GM12878 (cell line): ENCODE data around the gene ARHGAP22.

Source experiments
- FOXM1 ChIP-seq: IDR thresholded peaks from 2 replicates; pipeline ENCODE4 v1.6.1; 2012; ENCODE audit warnings: low read depth, mild to moderate bottlenecking, inconsistent platforms, low read length, moderate library complexity
- KLF5 ChIP-seq: fragments of 450-650 bp; IDR thresholded peaks from 2 replicates; pipeline ENCODE4 v1.6.1; 2014; ENCODE audit warnings: mild to moderate bottlenecking; ENCODE audit not compliant: partially characterized antibody
- POLR2A ChIP-seq: IDR thresholded peaks from 2 replicates; pipeline ENCODE4 v1.6.1; 2011; ENCODE audit warnings: low read depth, mild to moderate bottlenecking, low read length
- POLR2AphosphoS5 ChIP-seq: IDR thresholded peaks from 2 replicates; pipeline ENCODE4 v1.6.1; 2011; ENCODE audit warnings: mild to moderate bottlenecking, low read length, inconsistent platforms
- TF ChIP-seq, protein P1 (sequence below), 3 experiments: IDR thresholded peaks in 2 of 3; conservative IDR thresholded peaks in 1 of 3; 2 replicates each; pipeline ENCODE4 v1.5.1; 2011; ENCODE audit warnings: low read depth in 3 of 3, low read length in 3 of 3, mild to moderate bottlenecking in 3 of 3, control low read depth in 2 of 3, moderate library complexity in 2 of 3, inconsistent platforms in 1 of 3, mixed read lengths in 1 of 3; ENCODE audit not compliant: control insufficient read depth in 2 of 3, insufficient read depth in 1 of 3; ENCODE audit errors: extremely low read depth in 1 of 3

GRCh38 chr10:48477616-48478015 is 127.3 kb downstream of the ARHGAP22 start:
- TF ChIP-seq KLF5 (no peak), POLR2AphosphoS5 (no peak), FOXM1 (no peak), POLR2A (no peak)
- TF ChIP-seq, protein P1, sequence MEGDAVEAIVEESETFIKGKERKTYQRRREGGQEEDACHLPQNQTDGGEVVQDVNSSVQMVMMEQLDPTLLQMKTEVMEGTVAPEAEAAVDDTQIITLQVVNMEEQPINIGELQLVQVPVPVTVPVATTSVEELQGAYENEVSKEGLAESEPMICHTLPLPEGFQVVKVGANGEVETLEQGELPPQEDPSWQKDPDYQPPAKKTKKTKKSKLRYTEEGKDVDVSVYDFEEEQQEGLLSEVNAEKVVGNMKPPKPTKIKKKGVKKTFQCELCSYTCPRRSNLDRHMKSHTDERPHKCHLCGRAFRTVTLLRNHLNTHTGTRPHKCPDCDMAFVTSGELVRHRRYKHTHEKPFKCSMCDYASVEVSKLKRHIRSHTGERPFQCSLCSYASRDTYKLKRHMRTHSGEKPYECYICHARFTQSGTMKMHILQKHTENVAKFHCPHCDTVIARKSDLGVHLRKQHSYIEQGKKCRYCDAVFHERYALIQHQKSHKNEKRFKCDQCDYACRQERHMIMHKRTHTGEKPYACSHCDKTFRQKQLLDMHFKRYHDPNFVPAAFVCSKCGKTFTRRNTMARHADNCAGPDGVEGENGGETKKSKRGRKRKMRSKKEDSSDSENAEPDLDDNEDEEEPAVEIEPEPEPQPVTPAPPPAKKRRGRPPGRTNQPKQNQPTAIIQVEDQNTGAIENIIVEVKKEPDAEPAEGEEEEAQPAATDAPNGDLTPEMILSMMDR (IDR thresholded peaks at IDR 0.05 in 2 of 3, conservative IDR thresholded peaks at IDR 0.05 in 1 of 3; ENCODE audit: control insufficient read depth in 2 of 3, extremely low read depth in 1 of 3, insufficient read depth in 1 of 3, low read depth in 3 of 3, low read length in 3 of 3) = no peak
